Activated CD4-positive, CD25-positive, alpha-beta regulatory T cell treated with anti-CD3 and anti-CD28 coated beads, Interleukin-2, amount 50 U/mL, for 16 hours (primary cell): ENCODE measurements around the gene DYRK2.

ENCODE experiments used
- DNase-seq: peaks from one replicate; pipeline ENCODE4 v3.0.0-alpha.2; 2020; ENCODE audit warnings: low read depth, low spot score

DYRK2 gene

GRCh38 chr12:67646775-67647174 is 1.8 kb upstream of the DYRK2 start:
- DNase-seq = no peak

- DNase-seq = no peak
These were observed 1.3 kb upstream of the DYRK2 start for GRCh38 chr12:67647181-67647798.

DNA sequence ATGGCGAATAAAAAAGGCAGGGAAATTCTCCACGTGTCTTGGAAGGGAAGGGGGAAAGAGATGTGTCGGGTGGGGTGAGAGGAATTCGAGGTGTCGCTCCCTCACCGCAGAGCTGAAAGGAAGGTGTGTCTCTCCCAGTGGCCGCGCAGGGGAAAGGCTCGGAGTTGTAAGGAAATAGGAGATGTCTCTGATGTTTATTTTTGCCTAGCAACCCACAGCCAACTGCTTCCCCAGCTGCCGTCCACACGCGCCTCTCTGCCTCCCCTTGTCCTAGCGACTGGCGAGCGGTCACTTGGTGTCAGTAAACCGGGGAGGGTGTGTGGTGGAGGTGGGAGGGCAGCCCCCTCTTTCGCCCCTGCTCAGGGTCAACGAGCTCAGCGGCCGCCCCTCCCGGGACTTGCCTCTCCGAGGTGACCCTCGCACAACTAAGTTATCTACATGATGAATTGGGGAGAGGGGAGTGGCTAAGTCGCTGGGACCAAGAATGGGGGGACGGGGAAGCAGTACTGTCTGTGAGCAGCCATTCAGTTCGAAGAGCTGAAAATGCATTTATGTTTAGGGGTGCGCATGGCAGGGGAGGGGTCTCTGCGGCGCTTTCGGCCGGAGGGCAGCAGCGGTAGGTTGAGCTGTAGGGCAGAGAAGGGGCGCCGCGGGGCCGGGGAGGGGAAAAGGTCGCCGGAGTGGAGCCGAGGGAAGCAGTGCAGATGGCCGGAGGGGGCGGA is 585 bp upstream of the DYRK2 start:
- no peak for DNase-seq

GRCh38 chr12:67649261-67649569 is 670 bp downstream of the DYRK2 start:
- no peak for DNase-seq

- no peak for DNase-seq
These were observed 1.2 kb downstream of the DYRK2 start for GRCh38 chr12:67649570-67650387.

GRCh38 chr12:67650388-67651131 is 2.0 kb downstream of the DYRK2 start:
- DNase-seq = no peak

DNA sequence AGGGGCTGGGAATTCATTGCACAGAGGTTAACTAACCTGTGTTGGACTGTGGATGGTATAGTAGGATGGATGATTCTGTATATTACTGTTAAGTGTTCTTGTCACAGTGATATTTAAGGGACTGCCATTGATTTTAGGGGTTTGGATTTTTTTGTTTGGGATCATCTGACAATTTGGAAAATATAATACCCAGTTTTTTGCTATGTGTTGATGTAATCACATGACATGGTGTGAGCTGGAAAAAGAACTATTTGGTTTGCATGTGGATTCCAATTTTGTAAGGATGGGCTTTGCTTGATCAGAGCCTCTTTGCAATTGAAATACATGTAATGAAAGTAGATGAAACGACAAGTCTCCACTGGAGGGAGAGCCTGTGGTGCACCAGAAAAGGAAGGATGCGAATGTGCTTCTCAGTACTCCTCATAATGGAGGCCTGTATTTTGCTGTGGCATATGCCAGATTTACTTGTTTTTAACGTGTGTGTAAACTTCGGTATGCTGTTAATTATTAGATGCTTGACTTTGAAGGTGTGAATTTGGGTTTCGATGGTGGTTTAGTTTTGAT is 2.7 kb downstream of the DYRK2 start:
- DNase-seq = peak; percentile 19

GRCh38 chr12:67655829-67656228 is 7.3 kb downstream of the DYRK2 start:
- DNase-seq = no peak

GRCh38 chr12:67656251-67656650 is 7.7 kb downstream of the DYRK2 start:
- no peak for DNase-seq

DNA sequence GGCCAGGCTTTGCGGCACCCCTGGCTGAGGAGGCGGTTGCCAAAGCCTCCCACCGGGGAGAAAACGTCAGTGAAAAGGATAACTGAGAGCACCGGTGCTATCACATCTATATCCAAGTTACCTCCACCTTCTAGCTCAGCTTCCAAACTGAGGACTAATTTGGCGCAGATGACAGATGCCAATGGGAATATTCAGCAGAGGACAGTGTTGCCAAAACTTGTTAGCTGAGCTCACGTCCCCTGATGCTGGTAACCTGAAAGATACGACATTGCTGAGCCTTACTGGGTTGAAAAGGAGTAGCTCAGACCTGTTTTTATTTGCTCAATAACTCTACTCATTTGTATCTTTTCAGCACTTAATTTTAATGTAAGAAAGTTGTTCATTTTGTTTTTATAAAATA is 9.9 kb downstream of the DYRK2 start:
- DNase-seq = no peak

DNA sequence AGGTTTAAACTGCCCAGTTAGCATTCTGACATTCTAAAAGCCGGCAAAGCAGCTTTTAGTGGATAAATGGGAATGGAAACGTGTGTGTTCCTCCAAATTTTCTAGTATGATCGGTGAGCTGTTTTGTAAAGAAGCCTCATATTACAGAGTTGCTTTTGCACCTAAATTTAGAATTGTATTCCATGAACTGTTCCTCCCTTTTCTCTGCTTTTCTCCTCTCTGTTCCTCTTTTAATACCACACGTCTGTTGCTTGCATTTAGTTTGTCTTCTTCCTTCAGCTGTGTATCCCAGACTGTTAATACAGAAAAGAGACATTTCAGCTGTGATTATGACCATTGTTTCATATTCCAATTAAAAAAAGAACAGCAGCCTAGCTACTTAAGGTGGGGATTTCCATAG is 10.7 kb downstream of the DYRK2 start:
- DNase-seq = no peak

- DNase-seq = no peak
These were observed 12.9 kb downstream of the DYRK2 start for GRCh38 chr12:67661311-67662021.

GRCh38 chr12:67662910-67663538 is 14.5 kb downstream of the DYRK2 start:
- no peak for DNase-seq

GRCh38 chr12:67664171-67664570 is 15.6 kb downstream of the DYRK2 start:
- no peak for DNase-seq

DNA sequence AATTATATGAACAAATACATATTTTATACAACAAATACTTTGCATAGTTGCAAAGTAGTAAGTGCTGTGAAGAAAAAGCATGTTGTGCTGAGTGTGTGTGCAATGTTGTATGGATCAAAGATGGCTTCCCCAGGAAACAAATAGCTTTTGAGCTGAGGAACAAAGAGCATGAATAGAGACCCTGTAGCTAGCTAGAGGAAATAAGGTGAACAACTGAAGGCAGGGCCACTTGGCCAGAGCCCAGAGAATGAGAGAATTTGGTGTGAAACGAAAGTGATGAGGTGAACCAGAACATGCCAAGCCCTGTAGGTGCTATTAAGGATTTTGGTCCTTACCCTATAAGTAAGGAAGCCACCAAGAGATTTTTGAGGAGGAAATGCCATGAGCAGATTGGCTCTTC is 17.1 kb downstream of the DYRK2 start:
- no peak for DNase-seq

DNA sequence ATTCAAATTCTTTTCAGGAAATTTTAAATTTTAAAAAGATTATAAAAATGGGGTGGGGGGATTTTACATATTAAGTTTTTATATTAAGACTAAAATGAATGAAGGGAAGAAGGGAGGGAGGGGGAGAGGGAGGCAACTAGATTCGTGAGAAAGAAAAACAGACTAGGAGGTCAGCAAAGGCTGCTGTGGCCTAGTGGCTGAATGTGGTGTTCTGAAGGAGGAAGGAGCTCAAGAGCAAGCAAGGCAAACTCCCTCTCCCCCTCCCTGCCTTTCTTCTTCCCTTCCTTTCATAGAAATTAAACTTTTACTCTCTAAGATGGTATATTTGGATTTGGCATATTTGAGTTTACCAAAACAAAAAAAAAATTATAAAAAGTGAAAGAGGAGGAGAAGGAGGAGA is 18.1 kb downstream of the DYRK2 start:
- no peak for DNase-seq

GRCh38 chr12:67667276-67668073 is 18.9 kb downstream of the DYRK2 start:
- no peak for DNase-seq

DNA sequence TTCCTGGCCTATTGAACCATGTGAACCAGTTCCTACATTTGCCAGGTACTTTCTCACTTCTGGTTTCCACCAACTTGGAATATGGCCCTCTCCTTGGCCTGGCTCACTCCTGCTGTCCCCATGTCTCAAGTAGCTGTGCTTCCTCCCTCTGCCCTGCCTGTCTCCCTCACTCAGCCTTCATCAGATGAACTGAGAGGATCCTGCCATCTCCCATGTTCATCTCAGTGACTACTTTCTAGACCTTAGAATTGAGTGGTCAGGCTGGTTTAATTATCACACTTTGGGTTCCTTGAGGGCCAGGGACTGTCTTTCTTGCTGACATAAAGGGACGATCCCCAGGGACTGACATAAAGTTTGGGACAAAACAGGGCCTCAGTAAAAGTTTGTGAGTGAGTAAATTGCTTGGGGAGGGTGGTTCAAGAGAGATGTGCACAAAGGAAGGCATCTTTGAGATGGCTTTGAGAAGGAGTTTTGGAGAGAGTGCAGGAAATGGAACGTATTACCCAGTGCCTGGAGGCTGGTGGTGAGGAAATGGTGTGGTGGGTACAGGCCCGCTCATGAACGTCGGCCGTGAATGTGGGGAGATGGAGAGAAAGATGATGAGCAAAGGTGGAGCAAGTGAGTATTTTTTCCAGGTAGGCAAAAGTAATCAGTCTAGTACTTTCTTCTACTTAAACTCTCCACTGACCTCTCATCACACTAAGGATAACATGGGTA is 20.8 kb downstream of the DYRK2 start:
- DNase-seq = no peak

DNA sequence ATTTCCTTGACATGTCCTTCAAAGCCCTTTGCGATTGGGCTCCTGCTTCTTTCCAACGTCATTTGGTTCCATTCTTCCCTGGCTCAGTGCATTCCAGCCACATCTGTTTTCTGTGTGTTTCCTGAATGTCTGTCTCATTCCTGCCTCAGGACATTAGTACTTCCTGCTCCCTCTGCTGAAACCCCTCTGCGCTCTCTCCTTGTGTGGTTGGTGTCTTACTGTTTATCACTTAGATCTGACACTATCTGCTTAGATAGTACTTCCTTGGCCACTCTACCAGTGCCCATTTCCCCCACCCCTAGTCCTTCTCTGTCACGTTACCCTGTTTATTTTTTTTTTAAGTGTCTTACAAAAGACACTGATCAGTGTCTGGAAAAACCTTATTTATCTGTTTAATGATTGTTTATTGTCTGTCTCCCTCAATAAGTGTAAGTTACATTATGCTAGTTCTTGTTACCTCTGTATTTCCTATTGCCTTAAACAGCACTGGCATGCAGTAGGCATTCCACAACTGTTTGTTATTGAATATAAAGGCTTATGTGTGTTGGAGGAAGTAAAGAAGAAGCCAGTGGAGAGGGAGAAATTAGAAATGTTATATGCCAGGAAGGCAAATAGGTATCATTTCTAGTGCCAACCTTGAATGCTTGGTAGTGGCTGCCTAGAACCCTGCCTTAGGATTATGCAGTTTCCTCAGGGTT is 21.5 kb downstream of the DYRK2 start:
- no peak for DNase-seq
